NCI-H2196 treated with DMSO at 0.1 percent for 48 hours (cell line): Measurements from ENCODE around the gene ORC1.
"Not testable (repeated sequence)": the region's sequence is repeated elsewhere in the genome, so short reads cannot be mapped to it uniquely, and the experiment has no call there.

Experiments used
- DNase-seq: peaks from one replicate; lab custom pipeline; 2025; ENCODE audit not compliant: unreplicated experiment; lab: John Stamatoyannopoulos, UW

The ORC1 gene

GRCh38 chr1:52393174-52393573 lies 11.0 kb downstream of the ORC1 start:
- DNase-seq: no peak

GRCh38 chr1:52386458-52386857 lies 17.8 kb downstream of the ORC1 start:
- no peak for DNase-seq

GRCh38 chr1:52385376-52385775 lies 18.8 kb downstream of the ORC1 start:
- no peak for DNase-seq

GRCh38 chr1:52369851-52370250 lies 34.4 kb downstream of the ORC1 start:
- not testable (repeated sequence) for DNase-seq

- DNase-seq: peak; percentile 60
Observed at GRCh38 chr1:52368383-52369172, 35.6 kb downstream of the ORC1 start.

- no peak for DNase-seq
Observed at GRCh38 chr1:52367272-52367671, 37.0 kb downstream of the ORC1 start.

GRCh38 chr1:52366517-52366827 lies 37.8 kb downstream of the ORC1 start:
- no peak for DNase-seq

GRCh38 chr1:52365746-52366516 lies 38.3 kb downstream of the ORC1 start, which contains the start of gene CC2D1B:
TSS of gene CC2D1B (minus strand) at chr1:52366205. CDS start at chr1:52364620, 1,585 bp downstream.
- peak; percentile 98 for DNase-seq

- no peak for DNase-seq
Observed at GRCh38 chr1:52365071-52365745, 39.0 kb downstream of the ORC1 start.

- DNase-seq: no peak
Observed at GRCh38 chr1:52364235-52364839, 39.9 kb downstream of the ORC1 start.

GRCh38 chr1:52360595-52360968 lies 43.6 kb downstream of the ORC1 start:
- no peak for DNase-seq

- DNase-seq: no peak
Observed at GRCh38 chr1:52359676-52360594, 44.3 kb downstream of the ORC1 start.

GRCh38 chr1:52358851-52359497 lies 45.2 kb downstream of the ORC1 start:
- DNase-seq: no peak

GRCh38 chr1:52357397-52357796 lies 46.8 kb downstream of the ORC1 start:
- DNase-seq: no peak

GRCh38 chr1:52356818-52357355 lies 47.3 kb downstream of the ORC1 start:
- no peak for DNase-seq

GRCh38 chr1:52355847-52356505 lies 48.2 kb downstream of the ORC1 start:
- DNase-seq: no peak

- DNase-seq: no peak
Observed at GRCh38 chr1:52355436-52355835, 48.8 kb downstream of the ORC1 start.

- DNase-seq: no peak
Observed at GRCh38 chr1:52352690-52353089, 51.5 kb downstream of the ORC1 start.

GRCh38 chr1:52348704-52349300 lies 55.4 kb downstream of the ORC1 start:
- no peak for DNase-seq
